HG03135 (cell line): ENCODE results near the gene MUSTN1.

Experiments
- ATAC-seq: cut with Tn5 transposase; IDR thresholded peaks from one replicate; pipeline ENCODE4 v1.9.1; 2021; ENCODE audit warnings: mild to moderate bottlenecking, moderate library complexity; ENCODE audit not compliant: unreplicated experiment

The MUSTN1 gene

DNA sequence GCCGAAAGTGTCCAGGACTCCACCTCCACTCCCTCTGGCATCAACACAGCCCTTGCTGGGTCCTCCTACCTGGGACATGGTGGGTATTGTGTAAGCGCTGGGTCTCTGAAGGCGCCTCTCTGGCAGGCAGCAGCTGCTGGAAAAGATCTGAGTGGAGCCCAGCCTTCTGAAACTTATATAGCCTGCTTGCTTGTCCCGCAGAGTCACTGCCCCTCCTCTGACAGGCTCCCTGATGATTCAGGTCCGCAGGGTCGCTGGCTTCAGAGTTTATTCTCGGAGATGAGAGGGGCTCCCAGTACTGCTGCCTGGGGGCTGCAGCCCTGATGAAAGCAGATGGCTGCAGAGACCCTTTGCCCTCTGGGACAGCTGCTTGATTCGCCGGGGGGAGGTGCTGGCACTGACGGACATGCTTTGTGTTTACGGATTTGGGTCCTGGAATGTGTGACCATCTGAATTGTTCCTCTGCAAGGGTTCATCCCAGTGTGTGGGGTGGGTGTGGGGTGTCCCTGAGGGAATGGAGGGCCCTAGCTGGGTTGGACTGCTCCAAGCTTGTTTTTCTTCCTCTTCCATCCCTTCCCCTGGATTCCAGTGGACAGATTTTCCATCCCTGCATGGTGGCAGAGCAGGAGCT is at the start of gene MUSTN1:
MUSTN1 (minus strand) TSS at position 149 of the 631 bp plus-strand sequence; CDS start at position 78, 71 bp downstream.
- ATAC-seq, result no peak

- ATAC-seq, result no peak
These were observed 47.6 kb upstream of the MUSTN1 start for GRCh38 chr3:52882377-52882776.

GRCh38 chr3:52881871-52882270 is 47.1 kb upstream of the MUSTN1 start:
- ATAC-seq, result no peak

- no peak for ATAC-seq
These were observed 45.7 kb upstream of the MUSTN1 start for GRCh38 chr3:52880474-52880873.

GRCh38 chr3:52880047-52880446 is 45.2 kb upstream of the MUSTN1 start:
- ATAC-seq, result no peak

- no peak for ATAC-seq
These were observed 44.8 kb upstream of the MUSTN1 start for GRCh38 chr3:52879581-52879980.

DNA sequence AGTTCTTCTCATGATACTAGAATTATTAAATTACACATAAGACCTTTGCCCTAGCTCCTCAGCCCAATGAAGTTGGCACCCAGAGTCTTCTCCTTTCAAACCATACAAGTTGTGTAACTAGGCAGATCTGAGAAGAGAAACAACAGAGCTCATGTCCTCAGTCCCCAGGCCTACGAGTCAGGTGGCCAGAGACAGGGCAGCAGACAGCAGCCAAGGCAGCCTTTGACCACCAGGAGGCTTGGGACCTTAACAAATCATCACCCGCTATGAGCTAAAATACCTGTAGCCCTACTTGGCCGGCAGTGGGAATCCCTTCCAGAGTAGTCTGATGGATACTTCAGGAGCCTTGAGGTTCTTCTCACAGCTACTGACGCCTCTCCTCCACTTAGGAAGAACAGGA is 44.3 kb upstream of the MUSTN1 start:
- no peak for ATAC-seq

DNA sequence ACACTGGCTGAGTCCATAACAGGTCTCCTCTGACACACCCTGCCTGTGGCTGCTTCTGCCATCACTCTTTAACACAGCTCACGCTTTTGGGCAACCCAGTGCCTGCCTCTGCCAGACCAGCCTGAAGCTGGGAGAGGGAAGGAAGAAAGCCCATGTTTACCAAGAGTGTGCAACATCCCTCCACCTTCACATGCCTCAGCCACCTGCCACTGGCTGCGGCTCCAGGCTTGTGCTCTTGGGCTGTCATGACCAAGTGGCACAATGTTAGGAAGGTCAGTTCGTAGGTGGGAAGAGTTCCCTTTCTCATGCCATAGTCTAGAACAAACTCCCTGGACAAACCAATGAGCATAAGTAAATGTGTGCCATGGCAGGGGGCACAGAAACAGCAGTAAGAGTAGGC is 42.3 kb upstream of the MUSTN1 start:
- no peak for ATAC-seq

DNA sequence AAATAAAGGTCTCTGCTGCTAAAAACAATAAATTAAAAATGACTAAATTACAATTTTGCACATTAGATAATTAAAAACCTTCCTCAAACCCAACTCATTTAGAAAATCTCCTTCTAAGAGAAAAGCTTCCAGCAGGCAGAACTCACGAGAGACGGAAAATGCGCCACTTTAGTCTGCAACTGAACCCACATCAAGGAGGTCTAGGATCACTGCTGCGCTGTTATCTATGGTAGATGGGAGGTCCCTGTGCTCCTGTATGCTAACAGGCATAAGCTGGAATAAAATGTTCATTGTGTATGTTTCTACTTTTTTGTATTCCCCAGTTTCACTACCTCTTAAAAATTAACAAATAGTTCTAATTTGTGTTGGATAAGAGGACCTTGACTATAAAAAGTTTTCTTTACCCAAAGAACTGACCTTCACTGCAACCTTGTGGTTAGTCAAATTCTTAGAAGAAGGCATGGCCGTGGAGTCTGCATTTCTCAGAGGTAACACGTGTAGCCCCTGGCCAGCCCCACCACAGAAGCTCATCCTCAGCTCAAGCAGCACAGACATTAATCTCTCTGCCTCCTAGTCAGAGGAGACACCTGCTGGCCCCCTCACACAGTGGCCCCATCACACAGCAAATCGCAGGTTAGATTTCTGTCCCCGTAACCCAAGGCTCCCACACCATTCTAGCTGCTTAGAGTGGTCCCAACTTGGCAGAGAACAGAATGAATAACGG is 40.2 kb upstream of the MUSTN1 start:
- no peak for ATAC-seq

DNA sequence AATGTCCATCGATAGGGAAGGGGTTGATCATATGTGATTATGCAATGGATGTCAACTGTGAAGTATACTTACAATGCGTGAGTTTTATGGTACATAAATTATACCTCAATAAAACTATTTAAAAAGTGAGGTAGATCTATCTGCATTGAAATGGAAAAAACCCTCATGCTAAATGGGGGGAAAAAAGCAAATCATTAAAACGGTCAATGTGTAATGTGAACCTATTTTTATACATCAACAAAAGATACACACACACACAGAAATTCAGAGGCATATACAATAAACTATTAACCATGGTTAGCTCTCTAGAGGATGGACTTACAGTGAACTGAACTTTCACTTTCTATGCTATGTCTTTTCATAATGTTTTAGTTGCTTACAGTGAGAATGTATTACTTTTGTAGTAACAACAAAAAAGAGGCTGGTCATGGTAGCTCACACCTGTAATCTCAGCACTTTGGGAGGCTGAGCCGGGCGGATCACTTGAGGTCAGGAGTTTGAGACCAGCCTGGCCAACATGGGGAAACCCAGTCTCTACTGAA is 39.4 kb upstream of the MUSTN1 start:
- ATAC-seq, result no peak

GRCh38 chr3:52873433-52874159 is 38.8 kb upstream of the MUSTN1 start:
- ATAC-seq, result no peak

- no peak for ATAC-seq
These were observed 37.4 kb upstream of the MUSTN1 start for GRCh38 chr3:52872245-52872644.

GRCh38 chr3:52871761-52872160 is 36.9 kb upstream of the MUSTN1 start:
- no peak for ATAC-seq

- no peak for ATAC-seq
These were observed 35.7 kb upstream of the MUSTN1 start for GRCh38 chr3:52870471-52870870.

DNA sequence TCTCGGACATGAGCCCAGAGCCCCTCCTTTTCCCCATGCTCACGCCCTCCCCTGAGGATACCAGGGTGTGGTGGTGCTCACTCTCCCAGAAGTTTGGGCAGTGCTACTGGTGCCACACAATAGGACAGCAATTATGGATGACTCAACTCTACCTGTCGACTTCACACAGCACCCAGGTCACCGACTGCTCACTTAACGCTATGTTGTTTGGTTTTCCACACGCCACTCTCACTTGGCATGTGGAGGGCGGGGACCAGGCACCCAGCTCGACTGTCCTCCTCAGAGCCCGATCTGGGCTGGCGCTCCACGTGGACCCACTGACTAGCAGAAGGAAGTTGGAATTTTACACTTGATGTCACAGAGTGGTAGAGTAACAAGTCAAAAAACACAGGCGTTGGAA is 31.6 kb upstream of the MUSTN1 start:
- no peak for ATAC-seq

DNA sequence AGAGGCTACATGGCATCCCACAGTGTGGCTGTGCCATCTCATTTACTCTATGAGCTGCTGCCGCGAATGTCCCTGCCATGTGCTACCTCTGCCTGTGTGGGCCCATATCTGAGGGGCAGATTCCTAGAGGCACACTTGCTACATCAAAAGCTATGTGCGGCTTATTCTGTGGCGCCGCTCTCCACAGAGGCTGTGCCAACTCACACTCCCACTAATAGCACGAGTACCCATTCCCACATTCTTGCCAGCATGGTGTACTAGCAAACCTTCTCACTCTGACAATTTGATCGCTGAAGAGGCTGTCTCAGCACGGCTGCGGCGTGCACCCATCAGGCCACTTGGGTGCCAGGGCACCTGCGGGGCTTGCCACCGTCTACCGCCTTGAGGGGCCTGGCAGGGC is 31.2 kb upstream of the MUSTN1 start:
- ATAC-seq, result no peak

- no peak for ATAC-seq
These were observed 25.6 kb upstream of the MUSTN1 start for GRCh38 chr3:52860424-52860768.

GRCh38 chr3:52859686-52860423 is 25.0 kb upstream of the MUSTN1 start:
- no peak for ATAC-seq

GRCh38 chr3:52857864-52858263 is 23.0 kb upstream of the MUSTN1 start:
- no peak for ATAC-seq

GRCh38 chr3:52857133-52857532 is 22.3 kb upstream of the MUSTN1 start:
- ATAC-seq, result no peak

GRCh38 chr3:52856666-52857065 is 21.8 kb upstream of the MUSTN1 start:
- ATAC-seq, result no peak
